HG03571 (cell line): Measurements from ENCODE around the gene RESP18.

Experiments
- ATAC-seq: cut with Tn5 transposase; IDR thresholded peaks from one replicate; pipeline ENCODE4 v1.9.1; 2021; ENCODE audit not compliant: unreplicated experiment

RESP18 gene

DNA sequence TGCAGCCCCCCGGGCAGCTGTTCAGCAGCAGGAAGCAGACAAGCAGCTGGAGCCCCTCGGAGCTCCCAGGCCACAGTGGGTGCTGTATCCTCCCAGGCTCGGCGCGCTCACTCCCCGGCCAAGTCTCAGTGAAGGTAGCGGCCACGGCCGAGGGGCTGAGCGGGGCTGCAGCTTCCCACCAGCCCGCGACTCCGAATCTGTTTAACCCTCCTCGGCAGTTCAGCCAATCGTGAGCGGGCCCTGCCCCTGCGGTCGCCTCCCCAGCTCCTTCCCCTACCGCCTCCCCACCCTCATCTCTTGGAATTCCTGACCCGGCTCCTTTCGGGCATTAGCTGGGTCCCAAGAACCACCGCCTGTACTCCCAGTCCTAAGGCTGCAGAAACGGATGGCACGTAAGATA lies at the start of gene RESP18:
Gene RESP18 (minus strand): TSS at position 203 of the 400 bp plus-strand sequence.
- no peak for ATAC-seq

DNA sequence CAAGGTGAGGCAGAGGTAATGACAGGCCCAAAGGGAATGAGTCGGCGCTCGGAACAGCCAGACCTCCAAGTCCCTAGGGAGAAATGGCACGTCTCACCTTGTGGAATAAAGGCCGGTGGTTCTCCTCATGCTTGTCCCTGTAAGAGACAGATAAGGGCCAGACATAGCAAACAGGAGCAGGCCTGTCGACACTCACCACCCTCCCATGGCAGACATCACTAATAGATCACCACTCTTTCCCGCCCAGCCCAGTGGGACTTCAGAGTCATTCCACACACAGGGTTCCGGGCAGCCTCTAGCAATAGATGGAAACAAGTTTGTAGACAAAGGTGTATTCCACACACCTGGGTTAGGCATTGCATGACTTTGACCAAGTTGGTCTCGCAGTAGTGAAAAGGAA lies 48.9 kb upstream of the RESP18 start:
- no peak for ATAC-seq

DNA sequence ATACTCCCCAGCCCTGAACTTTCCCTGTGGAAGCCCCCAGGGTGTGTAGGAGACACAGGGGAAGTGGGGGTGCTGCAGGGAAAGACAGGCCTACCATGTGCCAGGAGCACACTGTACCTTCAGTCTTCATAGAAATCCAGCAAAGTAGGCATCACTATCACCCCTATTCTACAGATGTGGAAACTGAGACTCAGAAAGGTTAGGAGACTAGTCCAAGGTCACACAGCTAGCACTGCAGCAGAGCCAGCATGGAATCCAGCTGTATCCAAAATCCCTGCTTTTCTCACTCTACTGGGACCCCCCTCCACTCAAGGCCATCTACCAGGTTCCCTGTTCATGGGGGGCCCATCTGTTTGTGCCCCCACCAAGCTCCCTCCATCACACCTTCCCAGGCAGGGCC lies 48.4 kb upstream of the RESP18 start:
- ATAC-seq, result no peak

DNA sequence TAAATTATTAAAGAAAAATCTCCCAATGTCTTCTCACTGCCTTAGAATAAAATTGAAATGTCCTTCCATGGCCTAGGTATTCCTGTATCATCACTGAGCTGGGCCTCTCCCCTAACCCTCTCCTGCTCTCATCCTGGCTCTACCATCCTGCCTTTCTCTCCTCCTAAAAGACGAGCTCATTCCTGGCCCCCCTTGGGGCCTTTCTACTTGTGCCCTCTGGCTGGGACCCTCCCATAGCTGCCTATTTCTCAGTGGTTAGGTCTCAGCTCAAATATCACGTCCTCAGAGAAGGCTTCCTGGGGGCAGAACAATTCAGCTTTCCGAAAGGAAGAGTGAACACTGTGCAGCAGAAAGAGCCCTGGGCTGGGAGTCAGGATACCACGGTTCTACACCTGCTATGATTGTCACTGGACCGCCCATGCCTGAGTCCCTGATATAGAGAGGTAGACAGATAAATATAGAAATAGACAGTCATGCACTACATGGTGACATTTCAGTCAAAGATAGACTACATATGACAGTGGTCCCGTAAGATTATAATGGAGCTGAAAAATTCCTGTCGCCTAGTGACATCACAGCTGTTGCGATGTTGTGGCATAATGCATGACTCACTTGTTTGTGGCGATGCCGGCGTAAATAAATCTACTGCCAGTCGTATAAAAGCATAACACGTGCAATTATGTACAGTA lies 45.8 kb upstream of the RESP18 start:
- ATAC-seq, result no peak

DNA sequence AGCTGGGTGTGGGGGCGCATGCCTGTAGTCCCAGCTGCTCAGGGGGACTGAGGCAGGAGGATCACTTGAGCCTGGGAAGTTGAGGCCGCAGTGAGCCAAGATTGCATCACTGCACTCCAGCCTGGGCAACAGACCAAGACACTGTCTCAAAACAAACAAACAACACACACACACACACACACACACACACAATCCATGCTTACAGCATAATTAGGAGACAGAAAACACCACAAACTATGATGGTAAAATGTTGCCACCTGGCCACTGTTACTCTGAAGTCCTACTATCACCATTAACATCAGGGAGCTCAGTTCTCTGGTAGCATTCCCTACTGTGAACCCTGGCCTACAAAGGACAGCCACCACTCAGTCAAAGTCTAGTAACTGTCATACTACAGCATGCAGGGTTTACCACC lies 36.9 kb upstream of the RESP18 start:
- ATAC-seq, result no peak

GRCh38 chr2:219368690-219369191 lies 36.2 kb upstream of the RESP18 start:
- ATAC-seq, result no peak

GRCh38 chr2:219362524-219363164 lies 30.1 kb upstream of the RESP18 start:
- ATAC-seq, result peak; percentile 76

DNA sequence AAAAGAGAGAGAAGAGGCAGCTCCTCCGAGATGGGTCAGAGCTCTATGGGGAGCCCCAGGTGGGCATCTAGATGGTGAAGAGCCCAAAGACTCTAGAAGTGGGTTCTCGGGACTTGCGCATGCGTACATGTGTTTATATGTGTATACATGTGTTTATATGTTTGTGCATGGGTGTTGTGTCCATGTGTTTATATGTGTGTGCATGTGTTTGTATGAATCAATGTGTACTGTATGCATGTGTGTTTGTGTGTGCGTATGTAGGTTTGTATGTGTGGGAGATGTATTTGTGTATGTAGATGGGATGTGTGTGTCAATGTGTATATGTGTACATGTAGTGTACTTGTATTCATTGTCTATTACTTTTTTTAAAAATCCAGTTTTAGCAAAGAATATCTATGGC lies 29.5 kb upstream of the RESP18 start:
- no peak for ATAC-seq

GRCh38 chr2:219358170-219359075 lies 25.9 kb upstream of the RESP18 start:
- ATAC-seq, result no peak

- ATAC-seq, result no peak
Observed at GRCh38 chr2:219356834-219357233, 24.3 kb upstream of the RESP18 start.

- no peak for ATAC-seq
Observed at GRCh38 chr2:219354582-219354981, 22.0 kb upstream of the RESP18 start.

- ATAC-seq, result no peak
Observed at GRCh38 chr2:219353129-219353528, 20.6 kb upstream of the RESP18 start.

DNA sequence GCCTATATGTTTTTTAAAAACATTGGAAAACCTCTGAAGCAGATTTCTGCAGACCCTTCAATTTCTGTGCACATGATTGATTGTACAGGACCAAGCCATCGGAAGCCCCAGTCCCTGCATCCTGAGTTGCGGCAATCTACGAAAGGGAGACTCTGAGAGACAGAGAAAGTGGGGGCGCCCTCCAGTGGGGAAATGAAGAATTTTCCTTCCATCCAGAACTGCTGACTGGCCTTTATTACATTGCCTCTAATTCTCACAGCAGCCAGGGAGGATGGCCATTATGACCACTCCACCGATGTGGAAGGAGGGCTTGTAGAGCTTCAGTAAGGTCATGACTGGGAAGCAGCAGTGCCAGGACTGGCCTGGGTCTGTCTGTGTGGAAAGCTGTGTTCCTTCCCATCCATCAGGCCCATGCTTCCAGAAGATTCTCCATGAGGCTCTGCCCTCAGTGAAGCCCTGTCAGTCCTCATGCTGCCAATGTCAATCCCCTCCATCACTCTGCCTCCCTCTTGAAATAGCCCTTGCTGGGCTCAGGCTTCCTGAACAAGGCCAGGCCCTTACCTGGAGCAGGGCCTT lies 20.0 kb upstream of the RESP18 start:
- no peak for ATAC-seq

DNA sequence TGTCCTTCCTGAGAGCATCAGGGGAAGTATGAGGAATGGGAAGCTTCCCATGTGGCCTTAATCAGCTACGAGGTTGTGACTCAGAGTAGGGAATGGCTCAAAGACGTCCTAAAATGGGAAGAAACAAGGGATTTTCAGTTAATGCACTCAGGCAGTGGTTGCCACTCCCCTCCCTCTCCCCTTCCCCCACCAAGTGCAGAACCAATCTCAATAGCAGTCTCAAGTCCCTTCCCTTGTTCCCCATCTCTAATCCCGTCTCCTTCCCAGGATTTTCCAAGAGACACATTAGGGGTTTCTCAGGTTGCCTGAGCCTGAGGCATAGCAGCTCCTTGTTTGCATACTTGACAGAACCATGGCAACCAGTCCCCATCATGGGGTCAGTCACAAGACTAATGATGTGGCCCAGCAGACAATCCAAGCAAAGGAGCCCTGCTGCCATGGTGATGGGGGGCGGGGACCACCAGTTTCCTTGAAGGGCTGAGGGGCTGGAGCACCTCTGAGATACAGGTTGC lies 18.2 kb upstream of the RESP18 start:
- no peak for ATAC-seq

DNA sequence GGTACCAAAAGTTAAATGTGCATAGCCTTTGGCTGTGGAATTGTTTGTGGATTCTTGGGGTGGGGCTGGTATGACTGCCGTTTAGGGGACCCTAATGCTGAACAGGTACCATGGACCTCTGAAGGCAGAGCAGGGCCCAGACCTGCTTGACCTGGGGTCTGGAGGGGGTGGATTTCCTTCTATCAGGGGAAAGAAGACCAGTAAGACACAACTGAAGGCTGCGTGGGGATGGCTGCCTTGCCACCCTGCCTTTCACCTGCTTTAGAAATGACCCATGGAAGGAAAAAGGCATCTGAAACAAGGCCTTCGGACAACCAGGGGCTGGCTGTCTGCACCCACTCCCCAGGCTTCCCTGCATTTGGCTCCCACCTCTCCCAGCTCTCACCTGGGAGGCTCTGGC lies 17.7 kb upstream of the RESP18 start:
- no peak for ATAC-seq

DNA sequence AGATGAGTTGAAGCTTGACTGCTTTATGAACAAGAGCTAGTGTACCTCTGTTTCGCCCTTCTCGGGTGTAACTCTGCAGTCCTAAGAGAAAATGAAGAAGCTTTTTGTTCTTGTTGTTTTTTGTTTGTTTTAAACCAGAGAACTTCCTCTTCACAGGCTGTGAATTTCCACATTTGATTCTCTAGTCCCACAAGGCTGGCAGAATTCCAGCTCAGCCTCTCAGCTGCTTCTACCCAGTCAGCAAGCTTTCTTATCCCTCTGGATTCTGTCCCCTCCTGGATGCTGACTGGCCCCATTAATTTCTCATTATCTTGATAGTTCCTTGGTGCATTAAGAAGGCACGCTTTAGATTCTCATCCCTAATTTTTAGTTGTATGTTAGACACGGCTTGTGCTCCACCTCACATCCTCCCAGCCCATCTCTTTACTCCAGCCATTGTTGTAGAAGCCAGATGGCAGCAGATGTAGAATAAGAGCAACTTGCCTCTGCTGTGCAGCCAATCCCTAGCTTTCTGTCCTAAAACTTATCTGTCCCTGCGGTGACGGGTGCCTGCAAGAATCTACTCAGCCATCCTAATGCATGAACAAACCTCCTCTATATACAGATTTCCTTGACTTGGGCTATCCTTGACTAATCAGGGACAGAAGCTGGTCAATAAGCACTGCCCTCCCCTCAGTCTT lies 12.3 kb upstream of the RESP18 start:
- ATAC-seq, result no peak

DNA sequence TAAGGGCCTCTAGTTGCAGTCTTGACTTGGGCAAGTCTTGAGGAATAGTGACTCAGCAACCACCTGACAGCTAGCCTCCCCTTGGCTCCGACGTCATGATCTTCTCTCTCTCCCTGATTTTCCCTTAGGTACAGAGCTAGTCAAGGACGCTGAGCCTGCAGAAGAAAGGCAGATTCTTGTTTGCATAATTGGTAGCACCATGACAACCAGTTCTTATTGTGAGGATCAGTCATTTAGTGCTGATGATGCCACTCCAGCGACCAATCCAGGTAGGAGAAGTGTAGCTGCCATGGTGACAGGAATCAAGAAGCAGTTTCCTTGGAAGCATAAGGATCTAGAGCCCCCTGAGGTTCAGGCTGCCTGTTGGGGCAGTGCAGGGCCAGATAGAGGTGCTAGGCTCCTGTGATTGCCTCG lies 2.8 kb upstream of the RESP18 start:
- no peak for ATAC-seq

GRCh38 chr2:219334076-219334475 lies 1.5 kb upstream of the RESP18 start:
- ATAC-seq, result no peak

GRCh38 chr2:219331560-219332213 lies 857 bp downstream of the RESP18 start:
- no peak for ATAC-seq

DNA sequence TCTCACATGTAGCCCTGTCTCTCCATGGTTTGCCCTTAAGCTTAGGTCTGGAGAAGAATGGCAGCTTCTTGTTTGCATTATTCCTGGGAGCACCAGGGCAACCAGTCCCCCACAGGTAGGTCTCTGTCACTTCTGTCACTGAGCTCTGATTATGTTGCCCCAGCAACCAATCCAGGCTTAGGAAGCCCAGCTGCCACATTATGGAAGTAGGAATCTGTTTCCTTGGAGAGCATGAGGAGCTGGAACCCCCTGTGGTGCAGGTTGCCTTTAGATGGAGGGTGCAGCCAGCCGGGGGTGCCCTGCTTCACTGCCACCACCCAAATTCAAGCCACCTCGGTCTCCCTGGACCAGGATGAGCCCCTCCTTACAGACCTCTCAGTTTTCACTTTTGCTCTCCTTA lies 4.8 kb downstream of the RESP18 start:
- ATAC-seq, result no peak
